Hepatocyte (in vitro differentiated cells): ENCODE data around the gene C19orf67. TPM values are rescaled to one million over a fixed set of nuclear protein-coding genes. Genes with fewer than 3 reads are reported as not detected.

Experiments used
- DNase-seq: peaks from one replicate; pipeline ENCODE4 v3.0.0-alpha.2; 2016; ENCODE audit warnings: low spot score
- H2AFZ ChIP-seq: fragments of 200-600 bp; sonication (generic); 2 replicates; pipeline ENCODE4 v1.6.0; 2016; ENCODE audit warnings: antibody characterized with exemption, mild to moderate bottlenecking
- H3K27ac ChIP-seq: fragments of 200-600 bp; sonication (generic); 2 replicates; pipeline ENCODE4 v1.5.1; 2016; ENCODE audit warnings: mild to moderate bottlenecking
- H3K27me3 ChIP-seq: fragments of 200-600 bp; sonication (generic); 2 replicates; pipeline ENCODE4 v1.6.1; 2016
- H3K36me3 ChIP-seq: fragments of 200-600 bp; sonication (generic); replicated peaks from 2 replicates; pipeline ENCODE4 v1.5.1; 2016; ENCODE audit warnings: low read depth; ENCODE audit not compliant: insufficient read depth
- H3K4me1 ChIP-seq: fragments of 200-600 bp; sonication (generic); 2 replicates; pipeline ENCODE4 v1.5.1; 2016; ENCODE audit warnings: mild to moderate bottlenecking, moderate library complexity; ENCODE audit not compliant: insufficient read depth
- H3K4me2 ChIP-seq: fragments of 200-600 bp; sonication (generic); 2 replicates; pipeline ENCODE4 v1.6.0; 2016
- H3K4me3 ChIP-seq: fragments of 200-600 bp; sonication (generic); 2 replicates; pipeline ENCODE4 v1.5.1; 2016; ENCODE audit warnings: mild to moderate bottlenecking
- H3K79me2 ChIP-seq: fragments of 200-600 bp; sonication (generic); 2 replicates; pipeline ENCODE4 v1.6.0; 2017; ENCODE audit warnings: mild to moderate bottlenecking
- H3K9me2 ChIP-seq: fragments of 200-600 bp; sonication (generic); replicated peaks from 2 replicates; pipeline ENCODE4 v1.6.0; 2017; ENCODE audit warnings: mild to moderate bottlenecking; ENCODE audit not compliant: insufficient read depth
- H3K9me3 ChIP-seq: fragments of 200-600 bp; sonication (generic); 2 replicates; pipeline ENCODE4 v1.5.1; 2016; ENCODE audit warnings: low read depth, mild to moderate bottlenecking
- H4K20me1 ChIP-seq: fragments of 200-600 bp; sonication (generic); 2 replicates; pipeline ENCODE4 v1.6.0; 2016; ENCODE audit warnings: mild to moderate bottlenecking; ENCODE audit not compliant: insufficient read depth, poor library complexity, severe bottlenecking
- CTCF ChIP-seq: fragments of 200-600 bp; sonication (generic); IDR thresholded peaks from 2 replicates; pipeline ENCODE4 v1.5.1; 2016; ENCODE audit warnings: antibody characterized with exemption, mild to moderate bottlenecking; ENCODE audit not compliant: poor library complexity
- EZH2 ChIP-seq: fragments of 200-600 bp; sonication (generic); IDR thresholded peaks from 2 replicates; pipeline ENCODE4 v1.6.1; 2016; ENCODE audit warnings: antibody characterized with exemption, mild to moderate bottlenecking, borderline replicate concordance
- EZH2phosphoT487 ChIP-seq: fragments of 200-600 bp; sonication (generic); IDR thresholded peaks from one replicate; pipeline ENCODE4 v1.6.1; 2018; ENCODE audit warnings: antibody characterized with exemption, mild to moderate bottlenecking, low read depth, moderate library complexity; ENCODE audit not compliant: unreplicated experiment, severe bottlenecking
- WGBS: methylation state at CpG from one replicate; pipeline ENCODE4 v1.1.6; 2016; ENCODE audit warnings: low lambda C conversion rate; ENCODE audit errors: missing lambda C conversion rate; 5-methylcytosine and 5-hydroxymethylcytosine counted together
- polyA plus RNA-seq: library from polyadenylated mRNA; unstranded; fragments of >200 nt; fragmentation: Nextera tagmentation; extraction: Ambion mirVana; gene quantifications from 2 replicates; pipeline ENCODE4 v1.2.1, GENCODE V29; 2016
- total RNA-seq: library from RNA; depleted of rRNA; stranded (reverse); fragments of >200 nt; gene quantifications from 2 replicates; pipeline ENCODE4 v1.2.3, GENCODE V29; 2014

The C19orf67 gene
- total and polyA plus RNA-seq, 2 experiments from 2014 or later, result not detected

- H3K79me2 ChIP-seq, result peaks cover 51% of the 10 kb centered on the region
- peaks cover 22% of the 10 kb centered on the region for H3K4me1 ChIP-seq
- H3K9me3 ChIP-seq, result no peaks in the 10 kb centered on the region
These were observed 30.9 kb upstream of the C19orf67 start for GRCh38 chr19:14116525-14116917.

GRCh38 chr19:14115756-14116155 is 30.2 kb upstream of the C19orf67 start:
- TF ChIP-seq CTCF (no peak), EZH2 (no peak), EZH2phosphoT487 (no peak)
- H3K79me2 ChIP-seq, result peaks cover 52% of the 10 kb centered on the region
- peaks cover 22% of the 10 kb centered on the region for H3K4me1 ChIP-seq

More at GRCh38 chr19:14116525-14116917, 30.9 kb upstream of the C19orf67 start:
- H4K20me1 ChIP-seq, result peaks cover 5% of the 10 kb centered on the region
- H3K4me2 ChIP-seq, result peak overlapping the region; percentile 98
- peak overlapping the region; percentile 96 for H3K4me3 ChIP-seq
- no peak for DNase-seq
- no peak overlapping the region for H3K27ac ChIP-seq
- no peaks in the 10 kb centered on the region for H3K27me3 ChIP-seq
- H3K9me2 ChIP-seq, result no peaks in the 10 kb centered on the region
- no peak for TF ChIP-seq EZH2
- TF ChIP-seq EZH2phosphoT487, result no peak
- TF ChIP-seq CTCF, result no peak
- H2AFZ ChIP-seq, result no peak overlapping the region
- WGBS, result 10% methylated on average over 6 of the region's 6 CpGs
- no peaks in the 10 kb centered on the region for H3K36me3 ChIP-seq

GRCh38 chr19:14114854-14115253 is 29.3 kb upstream of the C19orf67 start:
- peaks cover 55% of the 10 kb centered on the region for H3K79me2 ChIP-seq
- no peak for TF ChIP-seq EZH2
- peak; percentile 37 for TF ChIP-seq CTCF
- no peak for TF ChIP-seq EZH2phosphoT487
- no peaks in the 10 kb centered on the region for H3K9me2 ChIP-seq
- no peaks in the 10 kb centered on the region for H3K27me3 ChIP-seq
- no peak for DNase-seq
- H3K27ac ChIP-seq, result no peak overlapping the region
- H3K4me2 ChIP-seq, result no peak overlapping the region
- H4K20me1 ChIP-seq, result peaks cover 5% of the 10 kb centered on the region
- WGBS, result 62% methylated on average over 9 of the region's 9 CpGs
- H3K4me3 ChIP-seq, result no peak overlapping the region
- H3K9me3 ChIP-seq, result no peaks in the 10 kb centered on the region
- H3K36me3 ChIP-seq, result no peaks in the 10 kb centered on the region
- H2AFZ ChIP-seq, result no peak overlapping the region
- peaks cover 22% of the 10 kb centered on the region for H3K4me1 ChIP-seq

More at GRCh38 chr19:14115756-14116155, 30.2 kb upstream of the C19orf67 start:
- no peaks in the 10 kb centered on the region for H3K9me3 ChIP-seq
- no peak overlapping the region for H3K27ac ChIP-seq
- no peak overlapping the region for H2AFZ ChIP-seq
- WGBS, result 83% methylated on average over 5 of the region's 5 CpGs
- H3K9me2 ChIP-seq, result no peaks in the 10 kb centered on the region
- peak overlapping the region; percentile 98 for H3K4me2 ChIP-seq
- peaks cover 5% of the 10 kb centered on the region for H4K20me1 ChIP-seq
- no peak overlapping the region for H3K4me3 ChIP-seq
- H3K36me3 ChIP-seq, result no peaks in the 10 kb centered on the region
- no peak for DNase-seq
- H3K27me3 ChIP-seq, result no peaks in the 10 kb centered on the region

- H2AFZ ChIP-seq, result no peak overlapping the region
- H3K9me3 ChIP-seq, result no peaks in the 10 kb centered on the region
- WGBS, result 97% methylated on average over 7 of the region's 7 CpGs
- H3K79me2 ChIP-seq, result peaks cover 55% of the 10 kb centered on the region
- H3K4me1 ChIP-seq, result peaks cover 22% of the 10 kb centered on the region
- H3K36me3 ChIP-seq, result no peaks in the 10 kb centered on the region
- H3K4me3 ChIP-seq, result no peak overlapping the region
- no peak for DNase-seq
- no peaks in the 10 kb centered on the region for H3K27me3 ChIP-seq
- peaks cover 5% of the 10 kb centered on the region for H4K20me1 ChIP-seq
- no peaks in the 10 kb centered on the region for H3K9me2 ChIP-seq
- H3K4me2 ChIP-seq, result no peak overlapping the region
- no peak overlapping the region for H3K27ac ChIP-seq
- TF ChIP-seq CTCF, result no peak
- no peak for TF ChIP-seq EZH2phosphoT487
- TF ChIP-seq EZH2, result no peak
These were observed 28.9 kb upstream of the C19orf67 start for GRCh38 chr19:14114439-14114838.
